K562 (cell line): ENCODE measurements around the gene PKLR. TPM values are rescaled to one million over a fixed set of nuclear protein-coding genes. Genes with fewer than 3 reads are reported as not detected.
A peak's percentile ranks its signal among the peaks of the same experiment; 100 is the strongest.

Source experiments
- ARID2 ChIP-seq: fragments of 450-650 bp; IDR thresholded peaks from 2 replicates; pipeline ENCODE4 v1.6.1; 2017; ENCODE audit warnings: antibody characterized with exemption, mild to moderate bottlenecking
- ATF1 ChIP-seq, 2 experiments: fragments of 450-650 bp in 1 of 2; IDR thresholded peaks; 2 replicates each; pipeline ENCODE4 v1.6.1; 2016; ENCODE audit warnings: missing compliant biosample characterization in 1 of 2, missing genetic modification characterization in 1 of 2
- CCNT2 ChIP-seq: IDR thresholded peaks from 2 replicates; pipeline ENCODE4 v1.6.1; 2011; ENCODE audit warnings: borderline replicate concordance, low read depth, mild to moderate bottlenecking, moderate library complexity, mixed read lengths, low read length; ENCODE audit not compliant: insufficient read length; ENCODE audit errors: extremely low read depth
- CREBBP ChIP-seq: IDR thresholded peaks from one replicate; pipeline ENCODE4 v1.6.1; 2012; ENCODE audit warnings: low read depth, mild to moderate bottlenecking, control low read depth, inconsistent platforms, low read length
- DPF2 ChIP-seq: fragments of 450-650 bp; IDR thresholded peaks from 2 replicates; pipeline ENCODE4 v1.6.1; 2016
- E2F4 ChIP-seq: sonication (generic); formaldehyde crosslinking; IDR thresholded peaks from 2 replicates; pipeline ENCODE4 v1.8.0; 2022; ENCODE audit warnings: mild to moderate bottlenecking, low read depth, missing genetic modification reagents
- ETV5 ChIP-seq: sonication (generic); formaldehyde crosslinking; IDR thresholded peaks from 2 replicates; pipeline ENCODE4 v1.4.0; 2020; ENCODE audit warnings: low read depth, mild to moderate bottlenecking, missing genetic modification reagents
- FOXK1 ChIP-seq: sonication (generic); formaldehyde crosslinking; IDR thresholded peaks from 2 replicates; pipeline ENCODE4 v1.8.0; 2022; ENCODE audit warnings: missing genetic modification reagents, mild to moderate bottlenecking, borderline replicate concordance
- GABPB1 ChIP-seq: sonication (generic); formaldehyde crosslinking; IDR thresholded peaks from 2 replicates; pipeline ENCODE4 v1.8.0; 2022; ENCODE audit warnings: mild to moderate bottlenecking, missing genetic modification reagents
- HDAC6 ChIP-seq: IDR thresholded peaks from 2 replicates; pipeline ENCODE4 v1.6.1; 2012; ENCODE audit warnings: low read depth, mild to moderate bottlenecking, control low read depth, inconsistent platforms, low read length, moderate library complexity
- JUNB ChIP-seq: fragments of 450-650 bp; formaldehyde crosslinking; conservative IDR thresholded peaks from 2 replicates; pipeline ENCODE4 v1.4.0; 2020; ENCODE audit warnings: mild to moderate bottlenecking
- MYBL2 ChIP-seq, 2 experiments: fragments of 450-650 bp in 1 of 2; sonication (generic) in 1 of 2; formaldehyde crosslinking in 1 of 2; IDR thresholded peaks; 2 replicates each; pipeline versions ENCODE4 v1.6.1 to v1.8.1; 2017 to 2022; ENCODE audit warnings: borderline replicate concordance in 1 of 2, inconsistent platforms in 1 of 2, low read depth in 1 of 2, mild to moderate bottlenecking in 1 of 2, missing genetic modification reagents in 1 of 2, moderate library complexity in 1 of 2
- POLR3A ChIP-seq: IDR thresholded peaks from 2 replicates; pipeline ENCODE4 v1.6.1; 2011; ENCODE audit warnings: borderline replicate concordance, mild to moderate bottlenecking, moderate library complexity; ENCODE audit not compliant: insufficient read length, insufficient read depth; ENCODE audit errors: extremely low read depth
- RBM39 ChIP-seq: fragments of 200-400 bp; formaldehyde crosslinking; optimal IDR thresholded peaks from 2 replicates; pipeline ENCODE3; 2018; ENCODE audit warnings: low read depth, low read length
- SETDB1 ChIP-seq: IDR thresholded peaks from one replicate; pipeline ENCODE4 v1.6.1; 2012; ENCODE audit warnings: low read length, control low read depth, inconsistent platforms
- TAF9B ChIP-seq: fragments of 450-650 bp; IDR thresholded peaks from 2 replicates; pipeline ENCODE4 v1.6.1; 2018; ENCODE audit warnings: mild to moderate bottlenecking; ENCODE audit not compliant: partially characterized antibody
- TRIM25 ChIP-seq: fragments of 450-650 bp; IDR thresholded peaks from 2 replicates; pipeline ENCODE4 v1.7.0; 2016; ENCODE audit warnings: borderline replicate concordance
- YBX1 ChIP-seq: fragments of 450-650 bp; IDR thresholded peaks from 2 replicates; pipeline ENCODE4 v1.7.1; 2016; ENCODE audit warnings: mild to moderate bottlenecking
- ZBED1 ChIP-seq: IDR thresholded peaks from 2 replicates; pipeline ENCODE4 v1.6.1; 2014
- ZC3H11A ChIP-seq: IDR thresholded peaks from 2 replicates; pipeline ENCODE4 v1.6.1; 2012; ENCODE audit warnings: low read depth, low read length, improper control_type of control experiment
- ZEB2 ChIP-seq: fragments of 450-650 bp; IDR thresholded peaks from 2 replicates; pipeline ENCODE4 v1.6.1; 2016
- ZFX ChIP-seq: sonication (generic); formaldehyde crosslinking; IDR thresholded peaks from 2 replicates; pipeline ENCODE4 v1.8.0; 2022; ENCODE audit warnings: mild to moderate bottlenecking, missing genetic modification reagents, moderate library complexity
- ZNF324 ChIP-seq: fragments of 250-450 bp; sonication (Bioruptor Pico); IDR thresholded peaks from 2 replicates; pipeline ENCODE4 v1.4.0; 2020; ENCODE audit warnings: mild to moderate bottlenecking
- ZZZ3 ChIP-seq: fragments of 450-650 bp; IDR thresholded peaks from 2 replicates; pipeline ENCODE4 v1.6.1; 2016; ENCODE audit warnings: antibody characterized with exemption, mild to moderate bottlenecking, moderate library complexity
- polyA plus RNA-seq, 8 experiments: library from polyadenylated mRNA; depleted of rRNA in 4 of 8; stranded (reverse) in 5 of 8; unstranded in 3 of 8; fragments of >200 nt; fragmentation: Nextera tagmentation in 2 of 8; fragmentation: Illumina TruSeq in 1 of 8; extraction: Ambion mirVana in 2 of 8; extraction: Trizol in 1 of 8; gene quantifications; 2 replicates each; pipeline versions ENCODE4 v1.2.1 to v1.2.3, GENCODE V29; 2011 to 2014; ENCODE audit warnings: inconsistent platforms in 1 of 8, missing spikeins in 1 of 8
- total RNA-seq, 7 experiments: library from RNA; depleted of rRNA in 6 of 7; stranded (reverse); fragments of >200 nt in 6 of 7; fragmentation: Illumina TruSeq in 2 of 7; extraction: Trizol in 2 of 7; gene quantifications; 2 replicates each; pipeline versions ENCODE4 v1.2.1 to v1.2.3, GENCODE V29; 2011 to 2021; ENCODE audit warnings: low replicate concordance in 1 of 7
- TF ChIP-seq, protein P1 (sequence below), 2 experiments: fragments of 250-450 bp in 1 of 2; fragments of 450-650 bp in 1 of 2; sonication (Bioruptor Pico) in 1 of 2; IDR thresholded peaks; 2 replicates each; pipeline versions ENCODE4 v1.6.1 to v1.8.0; 2016 to 2021; ENCODE audit warnings: mild to moderate bottlenecking in 2 of 2, moderate library complexity in 2 of 2, missing compliant biosample characterization in 1 of 2, missing genetic modification characterization in 1 of 2
- TF ChIP-seq, protein P2 (sequence below): sonication (generic); formaldehyde crosslinking; IDR thresholded peaks from 2 replicates; pipeline ENCODE4 v1.8.1; 2023; ENCODE audit warnings: mild to moderate bottlenecking, missing genetic modification reagents, moderate library complexity

PKLR gene
- total and polyA plus RNA-seq, 9 of the 15 experiments (the other 6 are each of a cell fraction or from before 2014, with no cell fraction given), result 10.7 to 78.4 (median 38.2) TPM

GRCh38 chr1:155301342-155301841, at the start of gene PKLR (continued):
- TF ChIP-seq TRIM25, result no peak
- no peak for TF ChIP-seq ETV5 (CRISPR knock-in tag)
- TF ChIP-seq, protein P1, sequence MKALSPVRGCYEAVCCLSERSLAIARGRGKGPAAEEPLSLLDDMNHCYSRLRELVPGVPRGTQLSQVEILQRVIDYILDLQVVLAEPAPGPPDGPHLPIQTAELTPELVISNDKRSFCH (CRISPR knock-in tag; IDR thresholded peaks at IDR 0.05), result no peak
- TF ChIP-seq, protein P1 (tag; IDR thresholded peaks at IDR 0.05), result no peak
- no peak for TF ChIP-seq ZZZ3
- TF ChIP-seq TAF9B, result peak; percentile 46
- TF ChIP-seq MYBL2 (IDR thresholded peaks at IDR 0.05; ENCODE audit: low read depth), result no peak
- no peak for TF ChIP-seq MYBL2 (CRISPR knock-in tag; IDR thresholded peaks at IDR 0.05; ENCODE audit: borderline replicate concordance)
- no peak for TF ChIP-seq ZEB2
- no peak for TF ChIP-seq SETDB1
- no peak for TF ChIP-seq RBM39
- TF ChIP-seq ATF1 (CRISPR knock-in tag; IDR thresholded peaks at IDR 0.05), result no peak
- no peak for TF ChIP-seq ATF1 (tag; IDR thresholded peaks at IDR 0.05)
- no peak for TF ChIP-seq POLR3A
- no peak for TF ChIP-seq ZFX (CRISPR knock-in tag)
- no peak for TF ChIP-seq YBX1
- TF ChIP-seq ZBED1, result no peak
- TF ChIP-seq HDAC6, result no peak
- TF ChIP-seq GABPB1 (CRISPR knock-in tag), result 0 out of 2 replicates have a peak, but pooled peaks have one; percentile 38
- TF ChIP-seq, protein P2, sequence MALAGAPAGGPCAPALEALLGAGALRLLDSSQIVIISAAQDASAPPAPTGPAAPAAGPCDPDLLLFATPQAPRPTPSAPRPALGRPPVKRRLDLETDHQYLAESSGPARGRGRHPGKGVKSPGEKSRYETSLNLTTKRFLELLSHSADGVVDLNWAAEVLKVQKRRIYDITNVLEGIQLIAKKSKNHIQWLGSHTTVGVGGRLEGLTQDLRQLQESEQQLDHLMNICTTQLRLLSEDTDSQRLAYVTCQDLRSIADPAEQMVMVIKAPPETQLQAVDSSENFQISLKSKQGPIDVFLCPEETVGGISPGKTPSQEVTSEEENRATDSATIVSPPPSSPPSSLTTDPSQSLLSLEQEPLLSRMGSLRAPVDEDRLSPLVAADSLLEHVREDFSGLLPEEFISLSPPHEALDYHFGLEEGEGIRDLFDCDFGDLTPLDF, result no peak
- no peak for TF ChIP-seq CCNT2
- no peak for TF ChIP-seq ZC3H11A
- TF ChIP-seq JUNB (CRISPR knock-in tag), result no peak
- TF ChIP-seq ZNF324 (CRISPR knock-in tag), result no peak
- TF ChIP-seq CREBBP, result no peak
- TF ChIP-seq FOXK1 (CRISPR knock-in tag), result no peak
- no peak for TF ChIP-seq ARID2
- TF ChIP-seq DPF2, result peak; percentile 89
- TF ChIP-seq E2F4, result no peak
